Measurements from ENCODE around the gene PLEKHM1.
"Not testable (repeated sequence)": the region's sequence is repeated elsewhere in the genome, so short reads cannot be mapped to it uniquely, and the experiment has no call there.

DNA sequence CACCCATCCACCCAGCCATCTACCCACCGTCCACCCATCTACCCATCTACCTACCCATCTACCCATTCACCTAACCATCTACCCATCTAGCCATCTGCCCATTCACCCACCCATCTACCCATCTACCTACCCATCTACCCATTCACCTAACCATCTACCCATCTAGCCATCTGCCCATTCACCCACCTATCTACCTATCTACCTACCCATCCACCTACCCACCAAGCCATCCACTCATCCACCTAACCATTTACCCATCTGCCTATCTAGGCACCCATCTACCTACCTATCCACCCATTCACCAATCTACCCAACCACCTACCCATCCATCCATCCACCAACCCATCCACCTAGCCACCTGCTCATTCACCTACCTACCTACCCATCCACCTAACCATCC lies 41.3 kb downstream of the PLEKHM1 start:
- TF ChIP-seq, protein P1, sequence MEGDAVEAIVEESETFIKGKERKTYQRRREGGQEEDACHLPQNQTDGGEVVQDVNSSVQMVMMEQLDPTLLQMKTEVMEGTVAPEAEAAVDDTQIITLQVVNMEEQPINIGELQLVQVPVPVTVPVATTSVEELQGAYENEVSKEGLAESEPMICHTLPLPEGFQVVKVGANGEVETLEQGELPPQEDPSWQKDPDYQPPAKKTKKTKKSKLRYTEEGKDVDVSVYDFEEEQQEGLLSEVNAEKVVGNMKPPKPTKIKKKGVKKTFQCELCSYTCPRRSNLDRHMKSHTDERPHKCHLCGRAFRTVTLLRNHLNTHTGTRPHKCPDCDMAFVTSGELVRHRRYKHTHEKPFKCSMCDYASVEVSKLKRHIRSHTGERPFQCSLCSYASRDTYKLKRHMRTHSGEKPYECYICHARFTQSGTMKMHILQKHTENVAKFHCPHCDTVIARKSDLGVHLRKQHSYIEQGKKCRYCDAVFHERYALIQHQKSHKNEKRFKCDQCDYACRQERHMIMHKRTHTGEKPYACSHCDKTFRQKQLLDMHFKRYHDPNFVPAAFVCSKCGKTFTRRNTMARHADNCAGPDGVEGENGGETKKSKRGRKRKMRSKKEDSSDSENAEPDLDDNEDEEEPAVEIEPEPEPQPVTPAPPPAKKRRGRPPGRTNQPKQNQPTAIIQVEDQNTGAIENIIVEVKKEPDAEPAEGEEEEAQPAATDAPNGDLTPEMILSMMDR (IDR thresholded peaks at IDR 0.05; ENCODE audit: low read depth, low read length) = not testable (repeated sequence)
- not testable (repeated sequence) for TF ChIP-seq POLR2A (IDR thresholded peaks at IDR 0.05; ENCODE audit: extremely low read depth, insufficient read length)
